NCI-H446 treated with DMSO at 0.1 percent for 48 hours (cell line): ENCODE measurements around the gene HSPG2.
"Not testable (repeated sequence)": the region's sequence is repeated elsewhere in the genome, so short reads cannot be mapped to it uniquely, and the experiment has no call there.

Source experiments
- DNase-seq: peaks from one replicate; lab custom pipeline; 2025; lab: John Stamatoyannopoulos, UW

The HSPG2 gene

GRCh38 chr1:21937034-21937371, at the start of gene HSPG2:
TSS of gene HSPG2 (minus strand) at chr1:21937310. CDS start at chr1:21937217, 93 bp downstream.
- DNase-seq: no peak

- DNase-seq: not testable (repeated sequence)
Measured at GRCh38 chr1:21986386-21986785, 49.3 kb upstream of the HSPG2 start.

GRCh38 chr1:21985893-21986292, 48.8 kb upstream of the HSPG2 start:
- DNase-seq: not testable (repeated sequence)

- DNase-seq: not testable (repeated sequence)
Measured at GRCh38 chr1:21983539-21983938, 46.4 kb upstream of the HSPG2 start.

GRCh38 chr1:21982122-21982521, 45.0 kb upstream of the HSPG2 start:
- DNase-seq: not testable (repeated sequence)

DNA sequence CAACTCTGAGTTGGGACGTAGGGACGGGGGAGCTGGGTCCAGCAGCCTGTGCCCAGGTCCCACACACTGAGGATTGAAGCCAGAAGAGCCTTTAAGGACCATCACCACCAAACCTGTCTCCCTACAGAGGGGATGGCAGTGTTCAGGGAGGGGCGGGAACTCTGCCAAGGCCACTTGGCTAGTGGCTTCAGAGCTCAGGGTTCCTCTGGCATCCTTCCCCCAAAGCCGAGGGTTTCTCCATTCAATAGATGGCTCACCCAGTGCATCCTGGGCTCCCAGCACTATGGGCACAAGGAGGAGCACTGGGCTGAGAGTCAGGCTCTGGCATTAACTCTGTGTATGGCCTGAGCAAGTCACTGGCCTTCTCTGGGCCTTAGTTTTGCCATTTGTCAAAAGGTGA, 44.1 kb upstream of the HSPG2 start:
- DNase-seq: not testable (repeated sequence)

DNA sequence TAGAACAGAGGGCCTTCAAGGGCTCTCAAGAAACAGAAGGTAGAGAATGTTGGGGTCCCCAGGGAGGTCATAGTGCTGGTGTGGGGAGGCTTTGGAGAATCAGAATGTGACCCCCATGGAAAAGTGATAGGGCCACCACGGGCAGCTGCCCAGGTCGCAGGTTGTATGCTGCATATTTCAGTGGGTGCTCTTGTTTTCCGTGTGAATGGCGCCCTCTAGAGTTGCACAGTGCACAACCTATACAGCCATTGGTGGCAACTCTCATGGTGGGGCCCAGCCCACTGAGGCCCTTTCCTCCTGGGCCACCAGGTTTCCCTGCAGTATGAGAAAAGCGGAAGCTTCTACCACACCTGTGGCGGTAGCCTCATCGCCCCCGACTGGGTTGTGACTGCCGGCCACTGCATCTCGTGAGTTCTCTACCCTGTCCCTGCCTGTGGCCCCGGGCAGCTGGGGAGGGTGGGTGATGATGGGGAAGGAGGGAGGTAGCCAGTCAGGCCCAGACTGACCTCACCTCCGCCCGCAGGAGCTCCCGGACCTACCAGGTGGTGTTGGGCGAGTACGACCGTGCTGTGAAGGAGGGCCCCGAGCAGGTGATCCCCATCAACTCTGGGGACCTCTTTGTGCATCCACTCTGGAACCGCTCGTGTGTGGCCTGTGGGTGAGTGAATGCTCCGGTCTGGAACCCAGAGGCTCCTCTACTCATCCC, 43.6 kb upstream of the HSPG2 start:
- DNase-seq: not testable (repeated sequence)

DNA sequence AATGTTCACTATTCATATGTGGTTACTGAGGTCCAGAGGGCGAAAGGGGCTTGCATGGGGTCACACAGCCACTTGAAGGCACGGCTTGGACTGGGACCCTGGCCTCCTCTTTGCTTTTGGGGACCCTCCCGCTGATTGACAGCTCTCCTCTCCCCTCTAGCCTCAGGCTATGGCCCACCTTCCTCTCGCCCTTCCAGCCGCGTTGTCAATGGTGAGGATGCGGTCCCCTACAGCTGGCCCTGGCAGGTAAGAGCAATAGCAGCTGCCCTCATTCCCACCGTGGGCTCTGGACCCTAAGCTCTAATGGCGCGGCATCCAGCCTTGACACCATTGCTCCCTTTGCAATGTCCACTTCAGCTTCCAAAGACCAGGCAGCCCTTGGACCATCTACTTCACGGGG, 41.1 kb upstream of the HSPG2 start:
- not testable (repeated sequence) for DNase-seq

GRCh38 chr1:21976703-21977239, 39.7 kb upstream of the HSPG2 start, which contains the start of gene CELA3B:
TSS of gene CELA3B (plus strand) at chr1:21977022. CDS start at chr1:21977040, 18 bp downstream.
- not testable (repeated sequence) for DNase-seq

DNA sequence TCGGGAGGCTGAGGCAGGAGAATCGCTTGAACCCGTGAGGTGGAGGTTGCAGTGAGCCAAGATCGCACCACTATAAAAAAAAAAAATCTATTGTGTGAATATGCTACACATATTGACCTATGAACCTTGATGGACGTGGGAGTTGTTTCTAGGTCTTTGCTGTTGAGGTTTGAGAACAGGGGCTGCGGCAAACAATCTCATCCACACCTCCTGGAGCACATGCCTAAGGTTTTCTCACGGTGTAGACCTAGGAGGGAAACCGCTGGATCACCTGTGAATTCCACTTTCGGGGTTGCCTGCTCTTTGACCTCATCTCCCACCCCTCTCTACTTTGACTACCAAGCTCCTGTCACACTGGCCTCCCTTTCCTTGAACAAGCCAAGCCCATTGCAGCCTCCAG, 38.2 kb upstream of the HSPG2 start:
- not testable (repeated sequence) for DNase-seq

DNA sequence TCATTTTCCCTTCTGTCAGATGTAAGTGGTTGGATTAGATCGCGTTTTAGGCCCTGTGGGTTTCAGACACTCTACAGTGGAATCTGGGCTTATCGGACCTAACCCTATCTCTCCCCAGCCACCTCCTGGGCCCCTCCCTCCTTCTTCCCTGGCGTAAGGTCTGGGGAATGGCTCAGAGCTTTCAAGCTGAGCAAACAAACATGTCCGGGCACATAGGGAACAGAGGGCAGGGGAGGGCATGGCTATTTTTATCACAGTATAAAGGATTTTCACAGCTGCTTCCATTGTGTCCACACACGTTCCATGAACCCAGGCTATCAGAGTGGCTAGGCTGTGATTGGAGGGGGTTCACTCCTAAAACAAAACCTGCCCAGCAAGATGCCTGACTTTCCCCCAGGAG, 37.6 kb upstream of the HSPG2 start:
- not testable (repeated sequence) for DNase-seq

DNA sequence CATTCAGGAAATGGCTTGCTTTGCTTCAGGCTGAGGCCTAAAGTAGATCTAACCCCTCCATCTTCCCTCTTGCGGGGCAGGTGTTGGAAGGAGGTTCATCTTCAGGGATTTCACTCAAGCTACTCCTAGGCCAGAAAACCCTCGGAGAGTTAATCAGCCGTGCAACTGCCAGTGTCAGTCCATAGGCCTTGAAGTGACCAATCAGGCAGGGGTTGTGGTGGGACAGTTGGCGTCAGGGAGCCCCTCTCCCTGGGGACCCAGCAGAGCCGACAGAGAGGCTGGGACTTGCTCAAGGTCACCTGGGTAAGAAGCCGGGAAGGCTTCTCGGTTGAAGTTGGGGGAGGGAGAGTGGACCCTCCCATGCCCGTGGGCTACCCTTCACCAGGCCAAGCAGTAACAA, 36.8 kb upstream of the HSPG2 start:
- DNase-seq: not testable (repeated sequence)

DNA sequence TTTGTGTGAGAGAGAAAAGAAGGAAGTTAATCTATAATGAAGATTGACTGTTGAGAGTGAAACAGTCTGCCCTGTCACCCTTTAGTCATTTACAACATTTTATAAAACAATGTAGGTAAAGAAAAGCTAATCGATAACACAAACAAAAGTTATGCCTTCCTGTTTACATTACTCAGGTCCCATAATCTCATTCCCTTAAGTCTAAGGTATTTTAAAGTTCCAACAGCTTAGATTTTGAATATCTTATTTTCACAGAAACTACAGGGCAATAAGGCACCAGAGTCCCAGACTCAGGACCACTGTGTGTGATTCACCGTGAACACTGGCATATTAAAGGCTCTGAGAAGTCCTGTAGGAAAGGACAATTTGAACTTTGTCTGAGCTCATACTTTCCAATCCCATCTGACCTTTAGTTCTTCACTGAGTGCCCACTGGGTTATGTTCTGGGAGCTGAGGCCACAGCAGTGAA, 35.9 kb upstream of the HSPG2 start:
- DNase-seq: not testable (repeated sequence)

DNA sequence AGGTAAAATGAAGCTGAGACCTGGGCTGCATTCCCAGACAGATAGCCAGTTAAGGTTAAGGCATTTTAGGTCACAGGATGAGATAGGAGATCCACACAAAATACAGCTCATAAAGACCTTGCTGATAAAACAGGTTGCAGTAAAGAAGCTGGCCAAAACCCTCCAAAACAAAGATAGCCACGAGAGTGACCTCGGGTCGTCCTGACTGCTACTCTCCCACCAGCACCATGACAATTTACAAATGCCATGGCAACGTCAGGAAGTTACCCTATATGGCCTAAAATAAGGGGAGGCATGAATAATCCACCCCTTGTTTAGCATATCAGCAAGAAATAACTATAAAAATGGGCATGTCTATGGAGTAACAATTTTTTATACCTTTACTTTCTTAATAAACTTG, 33.4 kb upstream of the HSPG2 start:
- DNase-seq: not testable (repeated sequence)

DNA sequence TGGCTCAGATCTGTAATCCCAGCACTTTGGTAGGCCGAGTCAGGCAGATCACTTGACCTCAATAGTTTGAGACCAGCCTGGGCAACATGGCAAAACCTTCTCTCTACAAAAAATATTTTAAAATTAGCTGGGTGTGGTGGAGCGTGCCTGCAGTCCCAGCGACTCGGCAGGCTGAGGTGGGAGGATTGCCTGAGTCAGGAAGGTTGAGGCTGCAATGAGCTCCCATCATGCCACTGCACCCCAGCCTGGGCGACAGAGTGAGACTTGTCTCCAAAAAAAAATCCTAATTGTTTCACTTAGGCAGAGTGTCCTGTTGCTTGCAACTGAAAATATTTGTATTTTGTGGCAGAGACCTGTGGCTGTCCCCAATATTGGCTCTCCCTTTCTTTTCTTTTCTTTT, 32.0 kb upstream of the HSPG2 start:
- DNase-seq: not testable (repeated sequence)

DNA sequence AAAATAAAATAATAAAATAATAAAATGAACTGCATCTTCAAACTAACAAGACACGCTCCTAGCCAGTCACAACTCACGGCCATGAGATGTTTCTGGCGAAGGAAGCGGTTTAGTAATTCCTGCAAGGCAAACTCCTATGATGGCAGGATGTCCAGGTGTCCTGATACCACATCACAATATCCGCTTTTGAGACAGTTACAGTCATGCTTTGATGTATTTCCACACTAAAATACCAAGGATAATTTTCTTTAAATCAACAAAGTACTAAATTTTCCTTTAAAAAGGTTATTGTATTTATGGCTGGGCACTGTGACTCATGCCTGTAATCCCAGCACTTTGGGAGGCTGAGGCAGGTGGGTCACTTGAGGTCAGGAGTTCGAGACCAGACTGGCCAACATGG, 30.1 kb upstream of the HSPG2 start:
- not testable (repeated sequence) for DNase-seq

DNA sequence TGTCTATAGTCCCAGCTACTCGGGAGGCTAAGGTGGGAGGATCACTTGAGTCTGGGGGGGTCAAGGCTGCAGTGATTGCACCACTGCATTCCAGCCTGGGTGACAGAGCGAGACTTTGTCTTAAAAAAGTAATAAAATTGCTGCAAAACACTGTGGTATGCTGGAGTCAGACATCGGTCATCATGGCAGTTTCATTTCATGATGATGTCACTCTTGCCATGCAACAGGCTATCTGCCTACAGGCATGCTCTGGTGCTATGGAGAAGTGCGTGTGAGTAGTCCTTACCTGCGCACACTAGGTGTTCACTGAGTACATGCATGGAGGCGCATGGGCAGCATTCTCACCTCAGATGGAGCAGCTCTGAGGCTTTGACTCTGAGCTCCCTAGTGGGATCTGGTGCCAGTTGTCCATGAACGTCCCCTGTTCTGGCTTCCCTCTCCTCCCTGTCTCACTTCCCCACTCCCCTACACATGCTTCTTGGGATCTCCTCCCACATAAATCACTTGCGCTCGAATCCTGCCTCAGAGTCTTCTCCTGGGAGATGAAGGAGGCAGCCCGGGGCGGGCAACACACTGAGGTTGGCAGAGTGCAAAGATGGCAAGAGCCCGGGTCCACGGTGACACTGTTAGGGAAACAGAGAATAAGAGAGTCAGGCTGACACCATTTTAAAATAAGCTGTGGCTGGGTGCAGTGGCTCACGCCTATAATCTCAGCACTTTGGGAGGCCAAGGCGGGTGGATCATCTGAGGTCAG, 29.3 kb upstream of the HSPG2 start:
- DNase-seq: no peak

- peak; percentile 12 for DNase-seq
Measured at GRCh38 chr1:21963477-21964217, 26.5 kb upstream of the HSPG2 start.

GRCh38 chr1:21961799-21962198, 24.7 kb upstream of the HSPG2 start:
- DNase-seq: no peak

GRCh38 chr1:21961337-21961736, 24.2 kb upstream of the HSPG2 start:
- no peak for DNase-seq

DNA sequence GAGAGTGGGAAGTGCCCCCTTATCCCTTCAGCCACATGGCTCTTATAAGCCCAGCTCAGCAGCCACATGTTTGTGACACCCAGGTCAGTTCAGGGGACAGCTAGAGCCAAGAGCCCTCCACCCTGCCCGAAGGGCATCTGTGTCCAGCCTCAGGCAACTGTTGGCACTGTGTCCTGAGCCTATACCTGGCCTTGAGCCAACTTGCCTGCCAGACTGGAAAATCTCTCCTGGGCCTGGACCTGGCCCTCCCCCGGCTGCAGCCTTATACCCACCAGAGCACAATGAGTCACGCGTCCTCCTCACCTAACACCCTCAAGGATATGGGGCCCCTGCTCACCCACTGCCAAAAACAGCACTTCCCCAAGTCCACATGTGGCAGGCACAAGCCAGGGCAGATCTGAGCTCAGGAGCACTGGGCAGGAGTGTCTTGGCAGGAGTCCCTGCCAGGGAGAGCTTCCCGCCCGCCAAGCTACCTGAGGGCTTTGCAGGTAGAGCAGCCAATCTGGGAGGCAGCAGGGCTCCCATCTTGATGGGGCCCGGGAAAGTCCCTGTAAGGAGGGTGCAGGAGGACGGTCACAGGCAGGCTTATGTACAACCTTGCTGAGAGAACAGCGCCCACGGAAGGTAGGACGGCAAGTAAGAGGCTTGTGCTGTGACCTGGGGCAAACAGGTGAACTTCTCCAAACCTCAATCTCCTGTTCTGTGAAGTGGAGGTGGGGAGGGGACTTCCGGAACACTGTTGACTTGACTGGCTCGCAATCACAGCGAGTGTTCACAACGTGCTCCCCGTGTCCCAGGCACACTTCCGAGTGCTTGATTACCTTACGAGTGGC, 19.8 kb upstream of the HSPG2 start:
- peak; percentile 9 for DNase-seq
